Caco-2 (cell line): ENCODE results near the gene CLMP. TPM values are rescaled to one million over a fixed set of nuclear protein-coding genes. Genes with fewer than 3 reads are reported as not detected.

Source experiments
- BruUV-seq: library from RNA; stranded (reverse); fragments of 400-500 nt; replicated peaks from 2 replicates; lab custom pipeline; 2021; lab: Mats Ljungman, UMichigan
- CTCF ChIA-PET: fragments of 300-600 bp; sonication (Branson Sonifier 250); formaldehyde crosslinking; loops from one replicate; lab custom pipeline; 2022; ENCODE audit warnings: antibody characterized with exemption; lab: Charles Lee
- POLR2A ChIA-PET: fragments of 300-600 bp; sonication (Branson Sonifier 250); formaldehyde crosslinking; loops from one replicate; lab custom pipeline; 2022; ENCODE audit warnings: antibody characterized with exemption; lab: Charles Lee
- DNase-seq, 2 experiments: peaks; one replicate each; pipeline versions ENCODE4 v3.0.0 to v3.0.0-alpha.2; 2020 to 2022
- H3K27me3 ChIP-seq: replicated peaks from 2 replicates; pipeline ENCODE4 v1.6.0; 2011; ENCODE audit warnings: low read length; ENCODE audit not compliant: control insufficient read depth, insufficient read depth
- H3K36me3 ChIP-seq: 2 replicates; pipeline ENCODE4 v1.5.1; 2011; ENCODE audit warnings: low read length; ENCODE audit not compliant: control insufficient read depth, insufficient read depth
- H3K4me1 ChIP-seq: fragments of 250-450 bp; sonication (Bioruptor Pico); 2 replicates; pipeline ENCODE4 v1.5.1; 2020; ENCODE audit warnings: mild to moderate bottlenecking
- H3K4me3 ChIP-seq: 2 replicates; pipeline ENCODE4 v1.5.1; 2011; ENCODE audit warnings: low read depth, mild to moderate bottlenecking, control low read depth, low read length
- H3K9me3 ChIP-seq: fragments of 250-450 bp; sonication (Bioruptor Pico); 2 replicates; pipeline ENCODE4 v1.5.1; 2020; ENCODE audit warnings: mild to moderate bottlenecking, moderate library complexity
- H3K27ac Mint-ChIP-seq: one replicate; pipeline ENCODE4 v1.8.0; 2022; ENCODE audit warnings: mixed read lengths; ENCODE audit not compliant: unreplicated experiment
- H3K27me3 Mint-ChIP-seq: one replicate; pipeline ENCODE4 v1.8.0; 2022; ENCODE audit warnings: mixed read lengths; ENCODE audit not compliant: insufficient read depth, unreplicated experiment
- H3K36me3 Mint-ChIP-seq: one replicate; pipeline ENCODE4 v1.8.0; 2022; ENCODE audit warnings: mild to moderate bottlenecking, mixed read lengths; ENCODE audit not compliant: insufficient read depth, unreplicated experiment
- H3K4me1 Mint-ChIP-seq: one replicate; pipeline ENCODE4 v1.8.0; 2022; ENCODE audit warnings: low read depth, mixed read lengths; ENCODE audit not compliant: unreplicated experiment
- H3K4me3 Mint-ChIP-seq: one replicate; pipeline ENCODE4 v1.8.0; 2022; ENCODE audit warnings: mild to moderate bottlenecking, moderate library complexity, mixed read lengths; ENCODE audit not compliant: unreplicated experiment
- H3K9me3 Mint-ChIP-seq: one replicate; pipeline ENCODE4 v1.8.0; 2022; ENCODE audit warnings: mixed read lengths; ENCODE audit not compliant: unreplicated experiment
- CTCF ChIP-seq, 2 experiments: fragments of 200-600 bp in 1 of 2; IDR thresholded peaks; 1 replicate in 1 of 2; 2 replicates in 1 of 2; pipeline versions ENCODE4 v1.5.1 to v1.8.0; 2011 to 2022; ENCODE audit warnings: antibody characterized with exemption in 1 of 2, control low read depth in 1 of 2, inconsistent platforms in 1 of 2, low read depth in 1 of 2, low read length in 1 of 2, mild to moderate bottlenecking in 1 of 2, moderate library complexity in 1 of 2; ENCODE audit not compliant: insufficient read depth in 1 of 2, severe bottlenecking in 1 of 2, unreplicated experiment in 1 of 2
- intact Hi-C: fragments of 100-400 bp; cut with micrococcal nuclease; formaldehyde crosslinking; loops from one replicate; pipeline ENCODE4 v1.10.0; 2022; ENCODE audit not compliant: unreplicated experiment
- total RNA-seq: library from RNA; stranded (reverse); gene quantifications from 2 replicates; pipeline ENCODE4 v1.2.3, GENCODE V29; 2022

Gene CLMP
- total RNA-seq, 1 experiment from 2014 or later = 58.9 TPM

GRCh38 chr11:123174196-123175183 lies 20.6 kb downstream of the CLMP start:
- no peak overlapping the region for H3K4me3 Mint-ChIP-seq
- no peaks in the 10 kb centered on the region for H3K27me3 Mint-ChIP-seq
- ChIA-PET CTCF (interaction anchor here (0.5 to 1.6 kb wide), 8 partner anchors 8 to 154 kb away, joined by 3 to 11 read pairs (median 4); no protein-coding TSS in a partner anchor), POLR2A (no interaction called here)
- peak overlapping the region; percentile 91 for H3K27ac Mint-ChIP-seq
- TF ChIP-seq CTCF (IDR thresholded peaks at IDR 0.05; ENCODE audit: insufficient read depth in 1 of 2, low read depth in 1 of 2, low read length in 1 of 2, severe bottlenecking in 1 of 2, unreplicated experiment in 1 of 2) = no peak
- peaks cover 13% of the 10 kb centered on the region for H3K36me3 Mint-ChIP-seq
- peak; percentile 69 to 78 for DNase-seq
- H3K4me1 ChIP-seq = peaks cover 18% of the 10 kb centered on the region
- H3K4me1 Mint-ChIP-seq = peaks cover 13% of the 10 kb centered on the region
- H3K27me3 ChIP-seq = no peaks in the 10 kb centered on the region
- H3K9me3 ChIP-seq = no peaks in the 10 kb centered on the region
- H3K36me3 ChIP-seq = no peaks in the 10 kb centered on the region
- no peaks in the 10 kb centered on the region for H3K9me3 Mint-ChIP-seq
- no peak overlapping the region for H3K4me3 ChIP-seq
- no TSS peak for BruUV-seq
- intact Hi-C loops = loop anchor here (1.0 to 2.0 kb wide), 3 partner anchors 10 to 57 kb away; partner anchors contain the start of gene CLMP

GRCh38 chr11:123173856-123174186 lies 21.2 kb downstream of the CLMP start:
- H3K27ac Mint-ChIP-seq = peak overlapping the region; percentile 91
- H3K4me3 Mint-ChIP-seq = no peak overlapping the region

More at GRCh38 chr11:123173856-123174186, 21.2 kb downstream of the CLMP start:
- H3K27me3 ChIP-seq = no peaks in the 10 kb centered on the region
- POLR2A ChIA-PET = no interaction called here
- Mint-ChIP-seq H3K36me3 (peaks cover 13% of the 10 kb centered on the region), H3K4me1 (peaks cover 13% of the 10 kb centered on the region), H3K27me3 (no peaks in the 10 kb centered on the region), H3K9me3 (no peaks in the 10 kb centered on the region)
- intact Hi-C loops = loop anchor here (1.0 to 2.0 kb wide), 3 partner anchors 10 to 57 kb away; partner anchors contain the start of gene CLMP
- H3K4me1 ChIP-seq = peaks cover 18% of the 10 kb centered on the region
- no TSS peak for BruUV-seq
- no peak overlapping the region for H3K4me3 ChIP-seq
- H3K9me3 ChIP-seq = no peaks in the 10 kb centered on the region
- CTCF ChIA-PET = interaction anchor here (1.6 kb wide), 1 partner anchor 120 kb away, joined by 4 read pairs; no protein-coding TSS in a partner anchor
- DNase-seq = no peak
- TF ChIP-seq CTCF (IDR thresholded peaks at IDR 0.05; ENCODE audit: insufficient read depth in 1 of 2, low read depth in 1 of 2, low read length in 1 of 2, severe bottlenecking in 1 of 2, unreplicated experiment in 1 of 2) = no peak
- no peaks in the 10 kb centered on the region for H3K36me3 ChIP-seq
